H9 (cell line): ENCODE data around the gene SP110. TPM values are rescaled to one million over a fixed set of nuclear protein-coding genes. Genes with fewer than 3 reads are reported as not detected.

Source experiments
- DNase-seq: peaks from one replicate; pipeline ENCODE4 v3.0.0-alpha.2; 2017
- H2AFZ ChIP-seq: one replicate; pipeline ENCODE4 v1.6.1; 2013; ENCODE audit warnings: mild to moderate bottlenecking, low read length, control low read depth, moderate library complexity
- H2AK5ac ChIP-seq: 2 replicates; pipeline ENCODE4 v1.6.1; 2013; ENCODE audit warnings: low read length, control low read depth, mixed read lengths; ENCODE audit not compliant: insufficient read length
- H2BK120ac ChIP-seq: one replicate; pipeline ENCODE4 v1.6.1; 2013; ENCODE audit warnings: low read depth, mild to moderate bottlenecking, low read length, control low read depth, inconsistent platforms; ENCODE audit not compliant: poor library complexity, severe bottlenecking
- H2BK12ac ChIP-seq: 2 replicates; pipeline ENCODE4 v1.6.1; 2013; ENCODE audit warnings: low read length, control low read depth, mixed read lengths, low read depth; ENCODE audit not compliant: insufficient read length
- H2BK15ac ChIP-seq: 2 replicates; pipeline ENCODE4 v1.6.1; 2013; ENCODE audit warnings: low read depth, low read length, control low read depth
- H2BK20ac ChIP-seq: one replicate; pipeline ENCODE4 v1.6.1; 2013; ENCODE audit warnings: low read depth, mild to moderate bottlenecking, low read length, control low read depth, inconsistent platforms; ENCODE audit not compliant: poor library complexity, severe bottlenecking
- H2BK5ac ChIP-seq: 2 replicates; pipeline ENCODE4 v1.6.1; 2013; ENCODE audit warnings: low read length, control low read depth, mixed read lengths; ENCODE audit not compliant: insufficient read length
- H3K14ac ChIP-seq: 2 replicates; pipeline ENCODE4 v1.6.1; 2013; ENCODE audit warnings: low read length, control low read depth; ENCODE audit not compliant: insufficient read depth
- H3K18ac ChIP-seq: 2 replicates; pipeline ENCODE4 v1.6.1; 2013; ENCODE audit warnings: low read depth, mild to moderate bottlenecking, mixed read lengths, low read length, control low read depth; ENCODE audit not compliant: insufficient read length
- H3K23ac ChIP-seq: 2 replicates; pipeline ENCODE4 v1.6.1; 2013; ENCODE audit warnings: low read length, control low read depth, mixed read lengths, low read depth; ENCODE audit not compliant: insufficient read length
- H3K23me2 ChIP-seq: 2 replicates; pipeline ENCODE4 v1.6.1; 2013; ENCODE audit warnings: low read depth, mild to moderate bottlenecking, mixed read lengths, low read length, control low read depth; ENCODE audit not compliant: insufficient read length, poor library complexity, severe bottlenecking
- H3K27ac ChIP-seq: 2 replicates; pipeline ENCODE4 v1.5.1; 2013; ENCODE audit warnings: low read length, control low read depth, mixed read lengths, low read depth; ENCODE audit not compliant: insufficient read length
- H3K27me3 ChIP-seq: 2 replicates; pipeline ENCODE4 v1.6.1; 2013; ENCODE audit warnings: low read length, control low read depth, inconsistent platforms; ENCODE audit not compliant: insufficient read depth
- H3K4ac ChIP-seq: 2 replicates; pipeline ENCODE4 v1.6.1; 2013; ENCODE audit warnings: low read depth, mild to moderate bottlenecking, control low read depth, inconsistent platforms, low read length, moderate library complexity
- H3K4me1 ChIP-seq: 2 replicates; pipeline ENCODE4 v1.6.1; 2013; ENCODE audit warnings: low read length, control low read depth, inconsistent platforms; ENCODE audit not compliant: insufficient read depth
- H3K4me2 ChIP-seq: 2 replicates; pipeline ENCODE4 v1.6.1; 2013; ENCODE audit warnings: low read length, control low read depth, mixed read lengths; ENCODE audit not compliant: insufficient read length, insufficient read depth
- H3K56ac ChIP-seq: 2 replicates; pipeline ENCODE4 v1.6.1; 2013; ENCODE audit warnings: low read depth, mild to moderate bottlenecking, mixed read lengths, low read length, control low read depth; ENCODE audit not compliant: insufficient read length
- H3K79me1 ChIP-seq: 2 replicates; pipeline ENCODE4 v1.6.1; 2013; ENCODE audit warnings: low read depth, mild to moderate bottlenecking, moderate library complexity, low read length, control low read depth, inconsistent platforms; ENCODE audit not compliant: insufficient read depth, poor library complexity, severe bottlenecking
- H3K79me2 ChIP-seq: 2 replicates; pipeline ENCODE4 v1.6.1; 2013; ENCODE audit warnings: low read length, control low read depth, inconsistent platforms; ENCODE audit not compliant: insufficient read depth
- H3K9ac ChIP-seq: 2 replicates; pipeline ENCODE4 v1.6.1; 2013; ENCODE audit warnings: low read length, control low read depth, mixed read lengths; ENCODE audit not compliant: insufficient read length; ENCODE audit errors: extremely low read depth
- H3K9me3 ChIP-seq: one replicate; pipeline ENCODE4 v1.6.1; 2013; ENCODE audit warnings: low read depth, low read length, inconsistent platforms; ENCODE audit not compliant: control insufficient read depth
- H3T11ph ChIP-seq: one replicate; pipeline ENCODE4 v1.6.1; 2013; ENCODE audit warnings: mild to moderate bottlenecking, low read length, control low read depth, inconsistent platforms
- H4K20me1 ChIP-seq: one replicate; pipeline ENCODE4 v1.6.1; 2013; ENCODE audit not compliant: control insufficient read depth, insufficient read length, insufficient read depth
- H4K5ac ChIP-seq: 2 replicates; pipeline ENCODE4 v1.6.1; 2013; ENCODE audit warnings: low read depth, mild to moderate bottlenecking, mixed read lengths, low read length, control low read depth; ENCODE audit not compliant: insufficient read length
- H4K8ac ChIP-seq: replicated peaks from 2 replicates; pipeline ENCODE4 v1.6.1; 2013; ENCODE audit warnings: low read length, control low read depth, mixed read lengths, low read depth; ENCODE audit not compliant: insufficient read length
- H4K91ac ChIP-seq: 2 replicates; pipeline ENCODE4 v1.6.1; 2013; ENCODE audit warnings: low read depth, mild to moderate bottlenecking, moderate library complexity, mixed read lengths, low read length, control low read depth; ENCODE audit not compliant: insufficient read length
- H3K27ac Mint-ChIP-seq, 3 experiments: 2 replicates in 2 of 3; 3 replicates in 1 of 3; pipeline ENCODE4 v1.8.0; 2020 to 2021; ENCODE audit warnings: mixed read lengths in 3 of 3, mild to moderate bottlenecking in 1 of 3, moderate library complexity in 1 of 3
- H3K27me3 Mint-ChIP-seq: 2 replicates; pipeline ENCODE4 v1.8.0; 2021; ENCODE audit warnings: low read depth, mild to moderate bottlenecking, moderate library complexity, mixed read lengths
- H3K36me3 Mint-ChIP-seq, 3 experiments: 2 replicates in 2 of 3; 3 replicates in 1 of 3; pipeline ENCODE4 v1.8.0; 2020 to 2021; ENCODE audit warnings: low read depth in 3 of 3, mixed read lengths in 3 of 3; ENCODE audit not compliant: insufficient read depth in 1 of 3
- H3K4me1 Mint-ChIP-seq, 2 experiments: 2 replicates each; pipeline ENCODE4 v1.8.0; 2020; ENCODE audit warnings: mixed read lengths in 2 of 2
- H3K4me3 Mint-ChIP-seq, 2 experiments: 2 replicates in 1 of 2; 3 replicates in 1 of 2; pipeline ENCODE4 v1.8.0; 2020 to 2021; ENCODE audit warnings: mild to moderate bottlenecking in 2 of 2, mixed read lengths in 2 of 2, moderate library complexity in 1 of 2
- H3K9me3 Mint-ChIP-seq, 2 experiments: 2 replicates in 1 of 2; 3 replicates in 1 of 2; pipeline ENCODE4 v1.8.0; 2020; ENCODE audit warnings: mild to moderate bottlenecking in 2 of 2, mixed read lengths in 2 of 2, moderate library complexity in 1 of 2
- WGBS: extraction: QIAGEN DNeasy Blood & Tissue Kit; methylation state at CpG from one replicate; pipeline ENCODE4 v1.1.7; 2013; ENCODE audit warnings: missing lambda C conversion rate, low lambda C conversion rate, mixed read lengths; ENCODE audit not compliant: insufficient read length; ENCODE audit errors: extremely low coverage; 5-methylcytosine and 5-hydroxymethylcytosine counted together
- total RNA-seq: library from RNA; stranded (reverse); gene quantifications from 2 replicates; pipeline ENCODE4 v1.2.1, GENCODE V29; 2021
- TF ChIP-seq, protein P1 (sequence below): fragments of 200-600 bp; sonication (generic); conservative IDR thresholded peaks from 3 replicates; pipeline ENCODE4 v1.8.0; 2021; ENCODE audit warnings: antibody characterized with exemption, mild to moderate bottlenecking

SP110 gene
- total RNA-seq, 1 experiment from 2014 or later, result 3.7 TPM

DNA sequence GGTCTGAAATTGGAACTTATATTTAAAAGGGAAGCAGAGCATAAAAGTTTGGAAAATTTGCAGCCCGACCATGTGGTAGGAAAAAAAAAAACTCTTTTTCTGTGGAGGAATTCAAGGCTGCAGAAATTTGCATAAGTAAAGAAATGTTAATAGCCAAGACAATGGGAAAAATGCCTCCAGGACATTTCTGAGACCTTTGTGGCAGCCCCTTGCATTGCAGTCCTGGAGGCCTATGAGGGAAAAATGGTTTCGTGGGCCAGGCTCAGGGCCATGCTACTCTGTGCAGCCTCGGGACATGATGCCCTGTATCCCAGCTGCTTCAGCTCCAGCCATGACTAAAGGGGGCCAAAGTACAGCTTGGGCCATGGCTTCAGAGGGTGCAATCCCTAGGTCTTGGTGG is 79.1 kb downstream of the SP110 start:
- Histone ChIP-seq H3K79me1 (no peaks in the 10 kb centered on the region), H3K27me3 (no peaks in the 10 kb centered on the region), H3K56ac (no peak overlapping the region), H4K5ac (no peak overlapping the region), H4K91ac (no peak overlapping the region), H3K14ac (no peak overlapping the region), H3T11ph (no peak overlapping the region), H3K4me1 (no peaks in the 10 kb centered on the region), H4K20me1 (no peaks in the 10 kb centered on the region), H3K9me3 (no peaks in the 10 kb centered on the region), H2BK120ac (no peak overlapping the region), H3K4ac (no peak overlapping the region), H2BK12ac (no peak overlapping the region), H3K79me2 (no peaks in the 10 kb centered on the region), H3K4me2 (no peak overlapping the region), H2BK20ac (no peak overlapping the region), H2AK5ac (no peak overlapping the region), H3K23me2 (no peaks in the 10 kb centered on the region), H3K18ac (no peak overlapping the region), H3K9ac (no peak overlapping the region), H2AFZ (no peak overlapping the region), H2BK5ac (no peak overlapping the region), H4K8ac (no peak overlapping the region), H3K23ac (no peak overlapping the region), H3K27ac (no peak overlapping the region), H2BK15ac (no peak overlapping the region)
- Mint-ChIP-seq H3K36me3 (peaks cover 16 to 26% (median 24%) of the 10 kb centered on the region in 3 experiments), H3K27ac (peak overlapping the region in 2 of 3 experiments; percentile 31 to 34; a peak in 3 of 7 replicates), H3K4me1 (peaks cover 7 to 9% of the 10 kb centered on the region in 2 experiments), H3K9me3 (peaks cover 24% of the 10 kb centered on the region in 2 experiments), H3K27me3 (peaks cover 2% of the 10 kb centered on the region; the same call in 1 of the 2 replicates), H3K4me3 (no peak overlapping the region)
- DNase-seq, result peak; percentile 52
- WGBS, result no CpG with 5 or more reads among the region's 3 CpGs
- TF ChIP-seq, protein P1, sequence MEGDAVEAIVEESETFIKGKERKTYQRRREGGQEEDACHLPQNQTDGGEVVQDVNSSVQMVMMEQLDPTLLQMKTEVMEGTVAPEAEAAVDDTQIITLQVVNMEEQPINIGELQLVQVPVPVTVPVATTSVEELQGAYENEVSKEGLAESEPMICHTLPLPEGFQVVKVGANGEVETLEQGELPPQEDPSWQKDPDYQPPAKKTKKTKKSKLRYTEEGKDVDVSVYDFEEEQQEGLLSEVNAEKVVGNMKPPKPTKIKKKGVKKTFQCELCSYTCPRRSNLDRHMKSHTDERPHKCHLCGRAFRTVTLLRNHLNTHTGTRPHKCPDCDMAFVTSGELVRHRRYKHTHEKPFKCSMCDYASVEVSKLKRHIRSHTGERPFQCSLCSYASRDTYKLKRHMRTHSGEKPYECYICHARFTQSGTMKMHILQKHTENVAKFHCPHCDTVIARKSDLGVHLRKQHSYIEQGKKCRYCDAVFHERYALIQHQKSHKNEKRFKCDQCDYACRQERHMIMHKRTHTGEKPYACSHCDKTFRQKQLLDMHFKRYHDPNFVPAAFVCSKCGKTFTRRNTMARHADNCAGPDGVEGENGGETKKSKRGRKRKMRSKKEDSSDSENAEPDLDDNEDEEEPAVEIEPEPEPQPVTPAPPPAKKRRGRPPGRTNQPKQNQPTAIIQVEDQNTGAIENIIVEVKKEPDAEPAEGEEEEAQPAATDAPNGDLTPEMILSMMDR, result no peak
